Keratinocyte (primary cell): ENCODE measurements around the gene SH3GL3. TPM values are rescaled to one million over a fixed set of nuclear protein-coding genes. Genes with fewer than 3 reads are reported as not detected.

Experiments used
- DNase-seq: peaks from one replicate; pipeline ENCODE4 v3.0.0-alpha.2; 2011; ENCODE audit warnings: low read depth, missing footprints, low spot score
- FAIRE-seq: peaks from 2 replicates; lab custom pipeline; 2011; peaks lifted over from hg19 to GRCh38; lab: Jason Lieb, UNC
- H2AFZ ChIP-seq: 2 replicates; pipeline ENCODE4 v1.6.0; 2012; ENCODE audit warnings: low read length, control low read depth, inconsistent platforms; ENCODE audit not compliant: control insufficient read depth
- H3K27ac ChIP-seq: 2 replicates; pipeline ENCODE4 v1.5.1; 2011; ENCODE audit warnings: low read length; ENCODE audit not compliant: control insufficient read depth, insufficient read depth
- H3K27me3 ChIP-seq: 3 replicates; pipeline ENCODE4 v1.6.0; 2011; ENCODE audit warnings: low read length; ENCODE audit not compliant: control insufficient read depth, insufficient read depth; ENCODE audit errors: extremely low read depth
- H3K36me3 ChIP-seq, 2 experiments: 2 replicates in 1 of 2; 3 replicates in 1 of 2; pipeline ENCODE4 v1.5.1; 2011; ENCODE audit warnings: low read length in 2 of 2, mild to moderate bottlenecking in 1 of 2; ENCODE audit not compliant: control insufficient read depth in 2 of 2, insufficient read depth in 2 of 2; ENCODE audit errors: extremely low read depth in 1 of 2
- H3K4me1 ChIP-seq: 3 replicates; pipeline ENCODE4 v1.5.1; 2011; ENCODE audit warnings: low read length; ENCODE audit not compliant: control insufficient read depth, insufficient read depth; ENCODE audit errors: extremely low read depth
- H3K4me2 ChIP-seq: 3 replicates; pipeline ENCODE4 v1.6.0; 2011; ENCODE audit warnings: low read depth, low read length; ENCODE audit not compliant: control insufficient read depth, insufficient read depth; ENCODE audit errors: extremely low read depth
- H3K4me3 ChIP-seq, 3 experiments: fragments of 200-600 bp in 1 of 3; sonication (generic) in 1 of 3; 2 replicates in 2 of 3; 3 replicates in 1 of 3; pipeline ENCODE4 v1.5.1; 2011 to 2016; ENCODE audit warnings: low read length in 3 of 3, mild to moderate bottlenecking in 3 of 3, control low read depth in 2 of 3, inconsistent platforms in 1 of 3, low read depth in 1 of 3, mixed read lengths in 1 of 3, mixed run types in 1 of 3, moderate library complexity in 1 of 3; ENCODE audit not compliant: control insufficient read depth in 2 of 3, insufficient read depth in 2 of 3; ENCODE audit errors: extremely low read depth in 1 of 3
- H3K79me2 ChIP-seq: 2 replicates; pipeline ENCODE4 v1.6.0; 2012; ENCODE audit warnings: low read length; ENCODE audit not compliant: control insufficient read depth, insufficient read depth
- H3K9ac ChIP-seq: 3 replicates; pipeline ENCODE4 v1.6.0; 2011; ENCODE audit warnings: low read length; ENCODE audit not compliant: control insufficient read depth, insufficient read depth; ENCODE audit errors: extremely low read depth
- H3K9me1 ChIP-seq: 3 replicates; pipeline ENCODE4 v1.6.0; 2011; ENCODE audit warnings: low read length; ENCODE audit not compliant: control insufficient read depth, insufficient read depth; ENCODE audit errors: extremely low read depth
- H3K9me3 ChIP-seq: 2 replicates; pipeline ENCODE4 v1.5.1; 2012; ENCODE audit warnings: low read depth, low read length; ENCODE audit not compliant: control insufficient read depth
- H4K20me1 ChIP-seq: 3 replicates; pipeline ENCODE4 v1.6.0; 2011; ENCODE audit warnings: low read length; ENCODE audit not compliant: control insufficient read depth, insufficient read depth; ENCODE audit errors: extremely low read depth
- EZH2 ChIP-seq: IDR thresholded peaks from one replicate; pipeline ENCODE4 v1.6.1; 2012; ENCODE audit warnings: inconsistent platforms, mild to moderate bottlenecking, low read length, moderate library complexity
- dilution Hi-C: fragments of 300-500 bp; cut with MboI; formaldehyde crosslinking; loops from one replicate; pipeline ENCODE4 v1.7.0; 2020; ENCODE audit warnings: low sequenced_read_pairs; ENCODE audit not compliant: extremely low pct_ligation_motif_present
- polyA plus RNA-seq, 5 experiments: library from polyadenylated mRNA; depleted of rRNA in 3 of 5; stranded (reverse) in 3 of 5; stranded (forward) in 1 of 5; unstranded in 1 of 5; fragments of >200 nt; gene quantifications; 1 replicate in 1 of 5; 2 replicates in 3 of 5; 3 replicates in 1 of 5; pipeline versions ENCODE4 v1.2.1 to v1.2.3, GENCODE V29; 2011 to 2012; ENCODE audit warnings: missing spikeins in 2 of 5, low read depth in 1 of 5, low replicate concordance in 1 of 5
- TF ChIP-seq, protein P1 (sequence below), 3 experiments: IDR thresholded peaks in 1 of 3; conservative IDR thresholded peaks in 1 of 3; optimal IDR thresholded peaks in 1 of 3; 2 replicates in 2 of 3; 3 replicates in 1 of 3; pipeline versions ENCODE3 to v1.5.1; 2011; ENCODE audit warnings: low read length in 3 of 3, mild to moderate bottlenecking in 3 of 3, moderate library complexity in 2 of 3, control low read depth in 1 of 3, inconsistent platforms in 1 of 3; ENCODE audit not compliant: insufficient read depth in 2 of 3; ENCODE audit errors: extremely low read depth in 1 of 3

The SH3GL3 gene
- polyA plus RNA-seq, 1 donor (not counting 4 experiments of a cell fraction or from before 2014, with no cell fraction given), result 0.20 TPM

DNA sequence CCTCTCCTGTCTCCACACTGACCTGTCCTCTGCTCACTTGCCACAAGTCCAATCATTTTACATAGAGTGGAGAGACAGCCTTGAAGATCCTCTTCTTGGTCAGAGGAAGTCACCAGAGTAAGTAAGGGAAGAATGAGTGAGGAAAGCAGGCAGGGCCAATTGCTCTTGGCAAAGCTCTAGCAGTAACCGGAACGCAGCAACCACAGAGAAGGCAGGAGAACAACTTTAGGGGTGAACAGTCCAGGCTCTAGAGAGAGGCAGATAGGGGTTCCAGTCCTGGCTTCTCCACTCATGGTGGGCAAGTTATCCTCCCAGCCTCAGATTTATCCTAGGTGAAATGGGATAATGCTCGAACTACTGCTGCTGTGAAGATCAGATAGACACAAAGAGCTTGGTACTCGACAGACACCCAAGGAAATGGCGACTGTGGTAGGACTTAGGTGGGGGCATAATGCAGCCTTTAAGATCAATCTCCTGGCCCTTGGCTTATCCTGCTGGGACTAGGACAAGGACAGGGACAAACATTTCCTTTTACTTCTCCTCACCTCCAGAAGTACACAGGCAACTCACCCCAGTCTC lies 205.6 kb downstream of the SH3GL3 start:
- FAIRE-seq (no peak), DNase-seq (no peak)
- H3K4me3 ChIP-seq, result no peak overlapping the region

DNA sequence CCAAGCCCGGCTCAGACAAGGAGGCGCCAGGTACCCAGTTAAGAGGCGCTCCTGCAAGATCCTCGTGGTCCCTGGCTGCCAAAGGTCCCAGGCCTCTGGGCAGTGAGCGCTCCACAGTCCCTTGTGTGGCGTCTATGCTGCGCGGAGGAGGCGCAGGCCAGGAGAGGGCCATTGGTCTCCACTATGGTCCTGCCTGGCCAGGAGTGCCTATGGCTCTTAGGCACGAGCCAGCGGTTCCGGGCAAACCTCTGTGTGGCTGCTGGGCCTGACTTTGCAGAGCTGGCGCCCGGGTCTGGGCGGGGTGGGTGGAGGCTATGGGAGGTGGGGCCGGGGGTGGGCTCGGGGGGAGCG lies 206.1 kb downstream of the SH3GL3 start:
- Histone ChIP-seq H4K20me1 (no peaks in the 10 kb centered on the region), H3K9ac (no peak overlapping the region), H3K4me1 (no peaks in the 10 kb centered on the region), H3K9me3 (no peaks in the 10 kb centered on the region), H3K27me3 (peaks cover 36% of the 10 kb centered on the region), H3K4me2 (no peak overlapping the region), H3K4me3 (no peak overlapping the region), H3K36me3 (no peaks in the 10 kb centered on the region), H3K79me2 (no peaks in the 10 kb centered on the region), H3K27ac (no peak overlapping the region), H3K9me1 (no peaks in the 10 kb centered on the region), H2AFZ (no peak overlapping the region)
- no peak for FAIRE-seq
- DNase-seq, result no peak
- dilution Hi-C loops, result no loop called here
- TF ChIP-seq, protein P1, sequence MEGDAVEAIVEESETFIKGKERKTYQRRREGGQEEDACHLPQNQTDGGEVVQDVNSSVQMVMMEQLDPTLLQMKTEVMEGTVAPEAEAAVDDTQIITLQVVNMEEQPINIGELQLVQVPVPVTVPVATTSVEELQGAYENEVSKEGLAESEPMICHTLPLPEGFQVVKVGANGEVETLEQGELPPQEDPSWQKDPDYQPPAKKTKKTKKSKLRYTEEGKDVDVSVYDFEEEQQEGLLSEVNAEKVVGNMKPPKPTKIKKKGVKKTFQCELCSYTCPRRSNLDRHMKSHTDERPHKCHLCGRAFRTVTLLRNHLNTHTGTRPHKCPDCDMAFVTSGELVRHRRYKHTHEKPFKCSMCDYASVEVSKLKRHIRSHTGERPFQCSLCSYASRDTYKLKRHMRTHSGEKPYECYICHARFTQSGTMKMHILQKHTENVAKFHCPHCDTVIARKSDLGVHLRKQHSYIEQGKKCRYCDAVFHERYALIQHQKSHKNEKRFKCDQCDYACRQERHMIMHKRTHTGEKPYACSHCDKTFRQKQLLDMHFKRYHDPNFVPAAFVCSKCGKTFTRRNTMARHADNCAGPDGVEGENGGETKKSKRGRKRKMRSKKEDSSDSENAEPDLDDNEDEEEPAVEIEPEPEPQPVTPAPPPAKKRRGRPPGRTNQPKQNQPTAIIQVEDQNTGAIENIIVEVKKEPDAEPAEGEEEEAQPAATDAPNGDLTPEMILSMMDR (optimal IDR thresholded peaks at IDR 0.05 in 1 of 3, IDR thresholded peaks at IDR 0.05 in 1 of 3, conservative IDR thresholded peaks at IDR 0.05 in 1 of 3; ENCODE audit: extremely low read depth in 1 of 3, insufficient read depth in 2 of 3, low read length in 3 of 3), result no peak
- TF ChIP-seq EZH2, result peak; percentile 36

More for the DNA sequence above, 205.6 kb downstream of the SH3GL3 start:
- no peaks in the 10 kb centered on the region for H3K36me3 ChIP-seq
- H3K27me3 ChIP-seq, result peaks cover 36% of the 10 kb centered on the region
- no peaks in the 10 kb centered on the region for H3K9me3 ChIP-seq
- no peaks in the 10 kb centered on the region for H3K79me2 ChIP-seq
- dilution Hi-C loops, result no loop called here
- H2AFZ ChIP-seq, result no peak overlapping the region
- no peak overlapping the region for H3K27ac ChIP-seq
- H3K9ac ChIP-seq, result no peak overlapping the region
- H3K4me2 ChIP-seq, result no peak overlapping the region
- no peak for TF ChIP-seq EZH2
- TF ChIP-seq, protein P1 (optimal IDR thresholded peaks at IDR 0.05 in 1 of 3, IDR thresholded peaks at IDR 0.05 in 1 of 3, conservative IDR thresholded peaks at IDR 0.05 in 1 of 3; ENCODE audit: extremely low read depth in 1 of 3, insufficient read depth in 2 of 3, low read length in 3 of 3), result no peak
- H3K4me1 ChIP-seq, result no peaks in the 10 kb centered on the region
- no peaks in the 10 kb centered on the region for H3K9me1 ChIP-seq
- H4K20me1 ChIP-seq, result no peaks in the 10 kb centered on the region
